Measurements from ENCODE around the gene SPATA31D1.

Gene SPATA31D1

DNA sequence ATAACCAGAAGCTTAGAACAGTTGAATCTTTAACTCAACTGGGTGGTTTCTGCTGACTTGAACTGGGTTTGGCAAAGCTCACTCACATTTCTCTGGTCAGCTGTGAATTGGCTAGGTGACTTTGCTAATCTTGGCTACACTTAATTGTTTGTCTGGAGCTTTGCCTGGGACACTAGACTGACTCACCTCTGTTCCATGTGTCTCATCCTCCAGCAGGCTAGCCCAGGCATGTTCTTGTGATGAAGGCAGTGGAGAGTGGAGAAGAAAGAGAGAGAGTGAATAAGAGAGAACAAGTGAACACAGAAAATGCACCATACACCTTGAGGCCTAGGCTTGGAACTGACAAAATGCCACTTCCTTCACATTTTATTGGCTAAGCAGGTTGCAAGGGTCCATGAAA lies 32.6 kb downstream of the SPATA31D1 start:
- Histone ChIP-seq H3K27ac (ENCODE audit: low read depth, low read length) (no peak overlapping the region), H3K27me3 (ENCODE audit: insufficient read depth, low read length, poor library complexity) (no peaks in the 10 kb centered on the region), H3K79me1 (ENCODE audit: low read length) (no peaks in the 10 kb centered on the region), H2BK5ac (ENCODE audit: low read length) (peak overlapping the region; percentile 21), H3K79me2 (ENCODE audit: control insufficient read depth, insufficient read depth, low read length) (no peaks in the 10 kb centered on the region), H4K8ac (ENCODE audit: low read depth, low read length) (no peak overlapping the region), H3K23ac (ENCODE audit: low read length) (no peak overlapping the region), H3K36me3 (ENCODE audit: control insufficient read depth, insufficient read depth, low read length) (no peaks in the 10 kb centered on the region), H3K18ac (ENCODE audit: low read length) (no peak overlapping the region), H2BK120ac (ENCODE audit: low read depth, low read length) (no peak overlapping the region), H2AK5ac (ENCODE audit: low read length) (no peak overlapping the region), H3K4me3 (ENCODE audit: low read length) (no peak overlapping the region), H2BK15ac (replicated peaks; ENCODE audit: low read depth) (no peak overlapping the region), H4K5ac (ENCODE audit: low read length) (no peak overlapping the region), H3K4me1 (ENCODE audit: control insufficient read depth, low read depth, low read length) (no peaks in the 10 kb centered on the region), H3K4me2 (ENCODE audit: low read length) (no peak overlapping the region), H3K56ac (ENCODE audit: low read length) (peak overlapping the region; percentile 17), H3K9ac (ENCODE audit: low read length) (no peak overlapping the region), H3K4ac (ENCODE audit: low read depth, low read length) (no peak overlapping the region)
- peak; percentile 12 for DNase-seq

DNA sequence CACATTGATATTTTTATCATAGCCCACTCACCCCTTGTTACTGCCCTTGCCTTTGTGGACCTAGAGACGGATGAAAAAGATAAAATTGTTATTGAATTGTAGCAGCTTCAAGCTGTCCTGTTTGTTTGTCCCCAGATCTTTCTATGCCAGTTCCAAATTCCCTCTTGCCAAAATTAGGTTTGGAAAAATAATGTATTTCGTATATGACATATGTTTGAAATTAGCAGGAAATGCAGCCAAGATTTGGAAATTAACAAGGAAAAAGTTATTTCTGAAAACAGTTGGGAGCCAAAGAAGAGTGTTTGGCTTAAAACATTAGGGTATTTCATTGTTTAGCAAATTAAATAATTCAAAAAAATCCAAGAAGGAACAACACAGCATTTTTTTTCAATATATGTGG lies 33.5 kb downstream of the SPATA31D1 start:
- H3K27ac ChIP-seq (ENCODE audit: low read depth, low read length), result no peak overlapping the region
- no peak overlapping the region for H2BK120ac ChIP-seq (ENCODE audit: low read depth, low read length)
- no peak overlapping the region for H3K4me2 ChIP-seq (ENCODE audit: low read length)
- no peak overlapping the region for H2BK15ac ChIP-seq (replicated peaks; ENCODE audit: low read depth)
- H3K23ac ChIP-seq (ENCODE audit: low read length), result no peak overlapping the region
- H2BK5ac ChIP-seq (ENCODE audit: low read length), result no peak overlapping the region
- no peak overlapping the region for H3K4ac ChIP-seq (ENCODE audit: low read depth, low read length)
- H3K27me3 ChIP-seq (ENCODE audit: insufficient read depth, low read length, poor library complexity), result no peaks in the 10 kb centered on the region
- H4K5ac ChIP-seq (ENCODE audit: low read length), result no peak overlapping the region
- H3K36me3 ChIP-seq (ENCODE audit: control insufficient read depth, insufficient read depth, low read length), result no peaks in the 10 kb centered on the region
- no peak overlapping the region for H3K4me3 ChIP-seq (ENCODE audit: low read length)
- 100% methylated on average over 1 of the region's 2 CpGs for WGBS (ENCODE audit: extremely low coverage, insufficient coverage, low lambda C conversion rate)
- no peak overlapping the region for H3K18ac ChIP-seq (ENCODE audit: low read length)
- no peaks in the 10 kb centered on the region for H3K4me1 ChIP-seq (ENCODE audit: control insufficient read depth, low read depth, low read length)
- no peak overlapping the region for H3K9ac ChIP-seq (ENCODE audit: low read length)
- H2AK5ac ChIP-seq (ENCODE audit: low read length), result no peak overlapping the region
- DNase-seq, result no peak
- no peaks in the 10 kb centered on the region for H3K79me2 ChIP-seq (ENCODE audit: control insufficient read depth, insufficient read depth, low read length)
- no peak overlapping the region for H4K8ac ChIP-seq (ENCODE audit: low read depth, low read length)
- H3K79me1 ChIP-seq (ENCODE audit: low read length), result no peaks in the 10 kb centered on the region
- H3K56ac ChIP-seq (ENCODE audit: low read length), result no peak overlapping the region

- Histone ChIP-seq H3K79me1 (ENCODE audit: low read length) (no peaks in the 10 kb centered on the region), H2BK15ac (replicated peaks; ENCODE audit: low read depth) (no peak overlapping the region), H3K56ac (ENCODE audit: low read length) (no peak overlapping the region), H3K18ac (ENCODE audit: low read length) (no peak overlapping the region), H2BK120ac (ENCODE audit: low read depth, low read length) (no peak overlapping the region), H3K4ac (ENCODE audit: low read depth, low read length) (no peak overlapping the region), H3K4me2 (ENCODE audit: low read length) (no peak overlapping the region), H3K23ac (ENCODE audit: low read length) (no peak overlapping the region), H3K79me2 (ENCODE audit: control insufficient read depth, insufficient read depth, low read length) (no peaks in the 10 kb centered on the region), H3K4me3 (ENCODE audit: low read length) (no peak overlapping the region), H2AK5ac (ENCODE audit: low read length) (no peak overlapping the region), H3K27me3 (ENCODE audit: insufficient read depth, low read length, poor library complexity) (no peaks in the 10 kb centered on the region), H4K8ac (ENCODE audit: low read depth, low read length) (no peak overlapping the region), H3K36me3 (ENCODE audit: control insufficient read depth, insufficient read depth, low read length) (no peaks in the 10 kb centered on the region), H4K5ac (ENCODE audit: low read length) (no peak overlapping the region), H3K27ac (ENCODE audit: low read depth, low read length) (no peak overlapping the region), H3K4me1 (ENCODE audit: control insufficient read depth, low read depth, low read length) (no peaks in the 10 kb centered on the region), H3K9ac (ENCODE audit: low read length) (no peak overlapping the region), H2BK5ac (ENCODE audit: low read length) (no peak overlapping the region)
- no peak for DNase-seq
- WGBS (ENCODE audit: extremely low coverage, insufficient coverage, low lambda C conversion rate), result no CpG with 5 or more reads among the region's 1 CpG
These were observed 36.3 kb downstream of the SPATA31D1 start for GRCh38 chr9:82024908-82025307.

- Histone ChIP-seq H3K36me3 (ENCODE audit: control insufficient read depth, insufficient read depth, low read length) (no peaks in the 10 kb centered on the region), H3K79me2 (ENCODE audit: control insufficient read depth, insufficient read depth, low read length) (no peaks in the 10 kb centered on the region), H3K56ac (ENCODE audit: low read length) (no peak overlapping the region), H3K27me3 (ENCODE audit: insufficient read depth, low read length, poor library complexity) (no peaks in the 10 kb centered on the region), H3K23ac (ENCODE audit: low read length) (no peak overlapping the region), H2BK5ac (ENCODE audit: low read length) (no peak overlapping the region), H4K8ac (ENCODE audit: low read depth, low read length) (no peak overlapping the region), H3K4me3 (ENCODE audit: low read length) (no peak overlapping the region), H3K4ac (ENCODE audit: low read depth, low read length) (no peak overlapping the region), H3K4me2 (ENCODE audit: low read length) (no peak overlapping the region), H3K79me1 (ENCODE audit: low read length) (no peaks in the 10 kb centered on the region), H4K5ac (ENCODE audit: low read length) (no peak overlapping the region), H3K27ac (ENCODE audit: low read depth, low read length) (no peak overlapping the region), H2BK15ac (replicated peaks; ENCODE audit: low read depth) (peak overlapping the region; percentile 8), H3K18ac (ENCODE audit: low read length) (peak overlapping the region; percentile 83), H3K9ac (ENCODE audit: low read length) (no peak overlapping the region), H2AK5ac (ENCODE audit: low read length) (no peak overlapping the region), H2BK120ac (ENCODE audit: low read depth, low read length) (no peak overlapping the region), H3K4me1 (ENCODE audit: control insufficient read depth, low read depth, low read length) (no peaks in the 10 kb centered on the region)
- DNase-seq, result peak; percentile 95
- WGBS (ENCODE audit: extremely low coverage, insufficient coverage, low lambda C conversion rate), result no CpG with 5 or more reads among the region's 5 CpGs
These were observed 43.1 kb downstream of the SPATA31D1 start for GRCh38 chr9:82031538-82032280.

DNA sequence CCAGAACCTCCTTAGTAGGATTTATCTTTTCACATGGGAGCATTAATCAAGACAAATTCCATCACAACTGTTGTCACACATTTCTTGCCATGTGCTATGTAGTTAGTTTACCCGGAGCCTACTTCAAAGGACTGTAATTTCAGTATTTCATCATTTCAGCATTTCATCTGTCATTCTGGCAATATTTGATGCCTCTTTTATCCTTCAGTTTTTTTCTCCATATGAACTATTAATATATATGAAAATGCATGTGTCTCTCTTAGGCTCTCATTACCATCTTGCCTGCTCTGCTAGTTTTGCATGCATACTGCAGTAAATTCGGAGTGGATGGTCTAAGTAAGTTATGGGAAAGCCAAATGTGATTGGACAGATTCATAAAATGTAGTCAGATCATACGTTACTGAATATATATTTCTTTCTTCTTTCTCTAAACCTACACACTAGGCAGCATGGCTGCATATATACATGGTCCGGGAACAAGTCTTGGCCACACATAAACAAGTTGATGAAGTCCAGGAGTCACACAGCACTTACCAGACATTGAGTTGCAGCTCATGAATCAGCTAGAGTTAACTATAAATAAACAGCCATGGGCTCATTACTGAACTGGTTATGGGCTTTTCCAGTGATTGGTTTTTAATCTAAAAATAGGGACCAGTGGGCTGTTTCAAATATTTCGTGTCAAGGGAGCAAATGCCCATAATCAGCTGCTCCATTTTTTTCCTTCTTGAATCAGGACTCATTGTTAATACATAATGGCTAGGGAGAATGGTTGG lies 46.6 kb downstream of the SPATA31D1 start:
- no peak overlapping the region for H3K18ac ChIP-seq (ENCODE audit: low read length)
- H3K27ac ChIP-seq (ENCODE audit: low read depth, low read length), result no peak overlapping the region
- no peak overlapping the region for H3K56ac ChIP-seq (ENCODE audit: low read length)
- H3K4me2 ChIP-seq (ENCODE audit: low read length), result no peak overlapping the region
- no peak overlapping the region for H2BK5ac ChIP-seq (ENCODE audit: low read length)
- H3K4me3 ChIP-seq (ENCODE audit: low read length), result no peak overlapping the region
- no peaks in the 10 kb centered on the region for H3K4me1 ChIP-seq (ENCODE audit: control insufficient read depth, low read depth, low read length)
- H3K23ac ChIP-seq (ENCODE audit: low read length), result no peak overlapping the region
- DNase-seq, result no peak
- H3K79me2 ChIP-seq (ENCODE audit: control insufficient read depth, insufficient read depth, low read length), result no peaks in the 10 kb centered on the region
- no CpG with 5 or more reads among the region's 5 CpGs for WGBS (ENCODE audit: extremely low coverage, insufficient coverage, low lambda C conversion rate)
- H3K27me3 ChIP-seq (ENCODE audit: insufficient read depth, low read length, poor library complexity), result no peaks in the 10 kb centered on the region
- H3K9ac ChIP-seq (ENCODE audit: low read length), result no peak overlapping the region
- no peak overlapping the region for H2AK5ac ChIP-seq (ENCODE audit: low read length)
- H4K5ac ChIP-seq (ENCODE audit: low read length), result no peak overlapping the region
- H3K79me1 ChIP-seq (ENCODE audit: low read length), result no peaks in the 10 kb centered on the region
- no peak overlapping the region for H4K8ac ChIP-seq (ENCODE audit: low read depth, low read length)
- no peak overlapping the region for H2BK15ac ChIP-seq (replicated peaks; ENCODE audit: low read depth)
- H3K36me3 ChIP-seq (ENCODE audit: control insufficient read depth, insufficient read depth, low read length), result no peaks in the 10 kb centered on the region
- no peak overlapping the region for H2BK120ac ChIP-seq (ENCODE audit: low read depth, low read length)
- no peak overlapping the region for H3K4ac ChIP-seq (ENCODE audit: low read depth, low read length)
